GM12878 (cell line): ENCODE data around the gene SP6. TPM values are rescaled to one million over a fixed set of nuclear protein-coding genes. Genes with fewer than 3 reads are reported as not detected.

Experiments
- ATAC-seq: fragments of 200-7000 bp; cut with Tn5 transposase; 3 replicates; pipeline ENCODE4 v1.9.1; 2020; ENCODE audit warnings: mild to moderate bottlenecking, moderate library complexity
- BruUV-seq: library from RNA; stranded (reverse); fragments of 400-500 nt; replicated peaks from 2 replicates; lab custom pipeline; 2021; lab: Mats Ljungman, UMichigan
- CTCF ChIA-PET: fragments of 300-600 bp; sonication (Branson Sonifier 250); formaldehyde crosslinking; extraction: SDS; loops from one replicate; lab custom pipeline; 2021; ENCODE audit warnings: inconsistent platforms; lab: Yijun Ruan, JAX
- POLR2A ChIA-PET: fragments of 350-600 bp; formaldehyde crosslinking; extraction: SDS; loops from one replicate; lab custom pipeline; 2021; ENCODE audit warnings: inconsistent platforms; lab: Charles Lee
- RAD21 ChIA-PET: fragments of 300-600 bp; sonication (Branson Sonifier 250); formaldehyde crosslinking; loops from one replicate; lab custom pipeline; 2023; ENCODE audit warnings: antibody characterized with exemption; ENCODE audit not compliant: unreplicated experiment; lab: Charles Lee
- SMC1A ChIA-PET: fragments of 300-600 bp; sonication (Branson Sonifier 250); formaldehyde crosslinking; loops from one replicate; lab custom pipeline; 2023; ENCODE audit not compliant: unreplicated experiment, uncharacterized antibody; lab: Charles Lee
- DNase-seq: peaks from one replicate; pipeline ENCODE4 v3.0.0-alpha.2; 2011; ENCODE audit warnings: low read depth, low spot score
- FAIRE-seq: peaks from 3 replicates; lab custom pipeline; 2011; peaks lifted over from hg19 to GRCh38; lab: Jason Lieb, UNC
- H2AFZ ChIP-seq: 2 replicates; pipeline ENCODE4 v1.6.0; 2011; ENCODE audit warnings: low read depth, low read length, control low read depth; ENCODE audit not compliant: control insufficient read depth
- H3K27ac ChIP-seq: 2 replicates; pipeline ENCODE4 v1.5.1; 2011; ENCODE audit warnings: control low read depth; ENCODE audit not compliant: control insufficient read depth, insufficient read depth
- H3K27me3 ChIP-seq, 2 experiments: replicated peaks in 1 of 2; 2 replicates each; pipeline versions ENCODE4 v1.6.0 to v1.6.1; 2011; ENCODE audit warnings: low read length in 1 of 2; ENCODE audit not compliant: control insufficient read depth in 2 of 2, insufficient read depth in 2 of 2
- H3K36me3 ChIP-seq, 2 experiments: 2 replicates each; pipeline ENCODE4 v1.5.1; 2011; ENCODE audit warnings: low read length in 1 of 2; ENCODE audit not compliant: control insufficient read depth in 2 of 2, insufficient read depth in 2 of 2
- H3K4me1 ChIP-seq: 2 replicates; pipeline ENCODE4 v1.6.1; 2011; ENCODE audit warnings: mild to moderate bottlenecking, low read length, moderate library complexity, mixed read lengths; ENCODE audit not compliant: control insufficient read depth, insufficient read depth
- H3K4me2 ChIP-seq: 2 replicates; pipeline ENCODE4 v1.6.0; 2011; ENCODE audit warnings: control low read depth; ENCODE audit not compliant: control insufficient read depth, insufficient read depth
- H3K4me3 ChIP-seq: fragments of 200-600 bp; sonication (generic); 2 replicates; pipeline ENCODE4 v1.5.1; 2016
- H3K79me2 ChIP-seq: 2 replicates; pipeline ENCODE4 v1.6.0; 2011; ENCODE audit warnings: low read length; ENCODE audit not compliant: control insufficient read depth, insufficient read depth
- H3K9ac ChIP-seq: 2 replicates; pipeline ENCODE4 v1.8.0; 2011; ENCODE audit warnings: low read length, control low read depth, mixed read lengths; ENCODE audit not compliant: control insufficient read depth, insufficient read depth
- H3K9me3 ChIP-seq: replicated peaks from 3 replicates; pipeline ENCODE4 v1.5.1; 2011; ENCODE audit warnings: mild to moderate bottlenecking, low read length; ENCODE audit not compliant: control insufficient read depth, insufficient read depth
- H4K20me1 ChIP-seq: 2 replicates; pipeline ENCODE4 v1.6.0; 2011; ENCODE audit not compliant: control insufficient read depth, insufficient read depth
- IRF3 ChIP-seq: fragments of 450-650 bp; IDR thresholded peaks from 2 replicates; pipeline ENCODE4 v1.6.1; 2014; ENCODE audit warnings: mild to moderate bottlenecking
- PAX8 ChIP-seq: fragments of 450-650 bp; IDR thresholded peaks from 2 replicates; pipeline ENCODE4 v1.6.1; 2017; ENCODE audit warnings: mild to moderate bottlenecking, moderate library complexity
- WGBS: methylation state at CpG from one replicate; pipeline ENCODE4 v1.1.6; 2016; ENCODE audit warnings: low lambda C conversion rate; ENCODE audit not compliant: insufficient replicate concordance, insufficient coverage; ENCODE audit errors: missing lambda C conversion rate; 5-methylcytosine and 5-hydroxymethylcytosine counted together
- in situ Hi-C: fragments of 300-500 bp; cut with MboI; formaldehyde crosslinking; loops from 9 replicates; pipeline ENCODE4 v1.14.3; 2018; ENCODE audit warnings: mixed read lengths
- intact Hi-C: fragments of 100-400 bp; cut with micrococcal nuclease; formaldehyde crosslinking; loops from one replicate; pipeline ENCODE4 v1.14.2; 2022; ENCODE audit not compliant: unreplicated experiment
- polyA plus RNA-seq, 11 experiments: library from polyadenylated mRNA; depleted of rRNA in 4 of 11; unstranded in 6 of 11; stranded (reverse) in 5 of 11; fragments of >200 nt; fragmentation: Nextera tagmentation in 4 of 11; fragmentation: Illumina TruSeq in 1 of 11; extraction: Ambion mirVana in 4 of 11; extraction: Trizol in 1 of 11; gene quantifications; 1 replicate in 1 of 11; 2 replicates in 10 of 11; pipeline versions ENCODE4 v1.2.1 to v1.2.3, GENCODE V29; 2011 to 2016; ENCODE audit warnings: inconsistent platforms in 2 of 11, missing spikeins in 2 of 11, low read depth in 1 of 11
- total RNA-seq, 4 experiments: library from RNA; depleted of rRNA in 3 of 4; stranded (reverse); fragments of >200 nt in 3 of 4; fragmentation: Illumina TruSeq in 1 of 4; extraction: Trizol in 1 of 4; gene quantifications; 2 replicates each; pipeline versions ENCODE4 v1.2.1 to v1.2.3, GENCODE V29; 2013 to 2021

SP6 gene
- total and polyA plus RNA-seq, 10 of the 15 experiments (the other 5 are each of a cell fraction or from before 2014, with no cell fraction given), result 0.05 to 0.15 (median 0.06) TPM; not detected in 7

- DNase-seq (no peak), ATAC-seq (no peak), FAIRE-seq (no peak)
- H3K79me2 ChIP-seq, result no peaks in the 10 kb centered on the region
- BruUV-seq, result no TSS peak
- H3K4me2 ChIP-seq, result no peak overlapping the region
- ChIA-PET SMC1A (interaction anchor here (0.7 kb wide), 1 partner anchor 12 kb away, joined by 3 read pairs; no protein-coding TSS in a partner anchor), POLR2A (no interaction called here), CTCF (interaction anchor here (0.6 to 0.7 kb wide), 2 partner anchors 9 to 15 kb away, joined by 3 read pairs; no protein-coding TSS in a partner anchor), RAD21 (no interaction called here)
- in situ Hi-C loops (no loop called here), intact Hi-C loops (no loop called here)
- no peak for TF ChIP-seq IRF3
- no peak for TF ChIP-seq PAX8
- H3K27ac ChIP-seq, result no peak overlapping the region
- H2AFZ ChIP-seq, result no peak overlapping the region
- H3K9ac ChIP-seq, result no peak overlapping the region
- peaks cover 4 to 8% of the 10 kb centered on the region in 2 experiments for H3K27me3 ChIP-seq
- no peaks in the 10 kb centered on the region for H3K36me3 ChIP-seq
- H3K4me3 ChIP-seq, result no peak overlapping the region
- H3K4me1 ChIP-seq, result peaks cover 6% of the 10 kb centered on the region; the same call in 1 of the 2 replicates
- 5% methylated on average over 10 of the region's 11 CpGs for WGBS
- H4K20me1 ChIP-seq, result no peaks in the 10 kb centered on the region
- H3K9me3 ChIP-seq, result no peaks in the 10 kb centered on the region
Observed at GRCh38 chr17:47875011-47875985, 24.3 kb upstream of the SP6 start.
